Kidney (tissue), 14 donors: ENCODE measurements around the gene NR2E1. TPM values are rescaled to one million over a fixed set of nuclear protein-coding genes. Genes with fewer than 3 reads are reported as not detected.

Experiments
- DNase-seq, 5 donors: peaks; one replicate each; pipeline ENCODE4 v3.0.0-alpha.2; 2013 to 2020
- FAIRE-seq: peaks from 2 replicates; lab custom pipeline; 2012; peaks lifted over from hg19 to GRCh38; lab: Jason Lieb, UNC
- H3K27ac ChIP-seq, 2 donors: one replicate each; pipeline ENCODE4 v1.7.0; 2013; ENCODE audit warnings: low read depth in 2 of 2, low read length in 2 of 2, inconsistent platforms in 1 of 2
- H3K27me3 ChIP-seq: one replicate; pipeline ENCODE4 v1.7.1; 2013; ENCODE audit warnings: low read length, inconsistent platforms; ENCODE audit not compliant: control insufficient read depth, insufficient read depth
- H3K36me3 ChIP-seq, 3 donors: one replicate each; pipeline versions ENCODE4 v1.7.0 to v1.7.1; 2013; ENCODE audit warnings: low read length in 3 of 3, control low read depth in 1 of 3, inconsistent platforms in 1 of 3; ENCODE audit not compliant: insufficient read depth in 3 of 3, control insufficient read depth in 2 of 3
- H3K4me1 ChIP-seq, 3 donors: one replicate each; pipeline versions ENCODE4 v1.7.0 to v1.7.1; 2013; ENCODE audit warnings: low read length in 3 of 3, inconsistent platforms in 1 of 3, low read depth in 1 of 3; ENCODE audit not compliant: control insufficient read depth in 2 of 3, insufficient read depth in 2 of 3
- H3K4me3 ChIP-seq, 3 donors: one replicate each; pipeline versions ENCODE4 v1.7.0 to v1.8.1; 2013; ENCODE audit warnings: low read length in 3 of 3, control low read depth in 1 of 3, inconsistent platforms in 1 of 3
- H3K9ac ChIP-seq, 3 donors: one replicate each; pipeline versions ENCODE4 v1.7.0 to v1.7.1; 2013; ENCODE audit warnings: low read length in 3 of 3, control low read depth in 1 of 3, inconsistent platforms in 1 of 3
- H3K9me3 ChIP-seq, 3 donors: one replicate each; pipeline versions ENCODE4 v1.7.0 to v1.7.1; 2013; ENCODE audit warnings: low read length in 3 of 3, control low read depth in 1 of 3, inconsistent platforms in 1 of 3; ENCODE audit not compliant: control insufficient read depth in 2 of 3, insufficient read depth in 1 of 3
- CTCF ChIP-seq: IDR thresholded peaks from 3 replicates; pipeline ENCODE4 v1.5.1; 2012; ENCODE audit warnings: mild to moderate bottlenecking, moderate library complexity, borderline replicate concordance; ENCODE audit not compliant: insufficient read depth; ENCODE audit errors: extremely low read depth
- intact Hi-C: fragments of 100-400 bp; cut with DNase I; formaldehyde crosslinking; loops from one replicate; pipeline ENCODE4 v1.11.1; 2022
- polyA plus RNA-seq: library from polyadenylated mRNA; stranded (reverse); fragments of 350-450 nt; fragmentation: Illumina TruSeq; extraction: RNeasy Lipid Tissue Mini Kit (QIAGEN cat#74804); gene quantifications from one replicate; pipeline ENCODE4 v1.2.3, GENCODE V29; 2014; ENCODE audit warnings: low read depth, low replicate concordance; ENCODE audit not compliant: insufficient read depth
- total RNA-seq: library from RNA; stranded (reverse); fragmentation: NEBNext Ultra II Directional; extraction: Animal tissue kit (Norgen Biotek cat#: 25700); gene quantifications from one replicate; pipeline ENCODE4 v1.2.1, GENCODE V29; 2021
- donor health status: control.
- donor health status: control.
- donor health status: control.
- donor health status: control.
- donor health status: control.
- donor health status: DM: yes; HTN: yes; CAD: no.
- donor health status: Normal renal cell carcinoma (clear cell type).

The NR2E1 gene
- total and polyA plus RNA-seq, 2 donors from 2014 or later = not detected

- H3K36me3 ChIP-seq = no peaks in the 10 kb centered on the region
- no peak for FAIRE-seq
These were observed 23.6 kb upstream of the NR2E1 start for GRCh38 chr6:108142240-108142639.

GRCh38 chr6:108145639-108146038, 20.2 kb upstream of the NR2E1 start:
- Histone ChIP-seq H3K9me3 (no peaks in the 10 kb centered on the region), H3K27ac (no peak overlapping the region), H3K36me3 (no peaks in the 10 kb centered on the region), H3K4me3 (no peak overlapping the region), H3K4me1 (no peaks in the 10 kb centered on the region), H3K27me3 (peaks cover 16% of the 10 kb centered on the region), H3K9ac (no peak overlapping the region)
- no peak for DNase-seq
- intact Hi-C loops = no loop called here
- no peak for FAIRE-seq
- no peak for TF ChIP-seq CTCF

More at GRCh38 chr6:108142240-108142639, 23.6 kb upstream of the NR2E1 start:
- intact Hi-C loops = no loop called here
- DNase-seq = no peak
- no peak overlapping the region for H3K27ac ChIP-seq
- H3K4me3 ChIP-seq = no peak overlapping the region
- no peaks in the 10 kb centered on the region for H3K9me3 ChIP-seq
- H3K27me3 ChIP-seq = peaks cover 12% of the 10 kb centered on the region
- no peak for TF ChIP-seq CTCF
- no peak overlapping the region for H3K9ac ChIP-seq
- H3K4me1 ChIP-seq = no peaks in the 10 kb centered on the region

- no peaks in the 10 kb centered on the region for H3K9me3 ChIP-seq
- H3K36me3 ChIP-seq = no peaks in the 10 kb centered on the region
- no peak overlapping the region for H3K4me3 ChIP-seq
- intact Hi-C loops = no loop called here
- DNase-seq (no peak), FAIRE-seq (no peak)
- no peak overlapping the region for H3K27ac ChIP-seq
- no peak for TF ChIP-seq CTCF
- H3K9ac ChIP-seq = no peak overlapping the region
- peaks cover 0 to 4% (median 0%) of the 10 kb centered on the region in 3 donors for H3K4me1 ChIP-seq
- peaks cover 41% of the 10 kb centered on the region for H3K27me3 ChIP-seq
These were observed 13.4 kb upstream of the NR2E1 start for GRCh38 chr6:108152446-108152845.
